KOPT-K1 (cell line): ENCODE measurements around the gene SLC6A18.

Experiments used
- H3K27ac ChIP-seq: fragments of 200-600 bp; sonication (generic); 2 replicates; pipeline ENCODE4 v1.5.1; 2016; ENCODE audit warnings: antibody characterized with exemption, mild to moderate bottlenecking, low read depth, low read length; ENCODE audit not compliant: poor library complexity, severe bottlenecking
- H3K36me3 ChIP-seq: fragments of 200-600 bp; sonication (generic); 2 replicates; pipeline ENCODE4 v1.5.1; 2017; ENCODE audit warnings: antibody characterized with exemption, mild to moderate bottlenecking, low read length, moderate library complexity; ENCODE audit not compliant: insufficient read depth
- H3K9me3 ChIP-seq: fragments of 200-600 bp; sonication (generic); 2 replicates; pipeline ENCODE4 v1.5.1; 2017; ENCODE audit warnings: antibody characterized with exemption, low read length, mild to moderate bottlenecking; ENCODE audit not compliant: insufficient read depth, poor library complexity, severe bottlenecking

SLC6A18 gene

GRCh38 chr5:1214936-1215220 lies 10.3 kb upstream of the SLC6A18 start:
- Histone ChIP-seq H3K36me3 (no peaks in the 10 kb centered on the region), H3K9me3 (peaks cover 6% of the 10 kb centered on the region), H3K27ac (no peak overlapping the region)

- Histone ChIP-seq H3K36me3 (no peaks in the 10 kb centered on the region), H3K27ac (no peak overlapping the region), H3K9me3 (peaks cover 6% of the 10 kb centered on the region)
Observed at GRCh38 chr5:1215320-1216096, 9.7 kb upstream of the SLC6A18 start.

- Histone ChIP-seq H3K36me3 (no peaks in the 10 kb centered on the region), H3K27ac (no peak overlapping the region), H3K9me3 (peaks cover 6% of the 10 kb centered on the region)
Observed at GRCh38 chr5:1216211-1216917, 8.8 kb upstream of the SLC6A18 start.

GRCh38 chr5:1216918-1217295 lies 8.3 kb upstream of the SLC6A18 start:
- Histone ChIP-seq H3K36me3 (no peaks in the 10 kb centered on the region), H3K9me3 (peaks cover 6% of the 10 kb centered on the region), H3K27ac (no peak overlapping the region)

GRCh38 chr5:1217596-1218206 lies 7.5 kb upstream of the SLC6A18 start:
- peaks cover 6% of the 10 kb centered on the region for H3K9me3 ChIP-seq
- no peaks in the 10 kb centered on the region for H3K36me3 ChIP-seq
- peak overlapping the region; percentile 39 for H3K27ac ChIP-seq

- H3K9me3 ChIP-seq, result peaks cover 6% of the 10 kb centered on the region
- H3K36me3 ChIP-seq, result no peaks in the 10 kb centered on the region
- H3K27ac ChIP-seq, result peak overlapping the region; percentile 39
Observed at GRCh38 chr5:1218351-1219080, 6.7 kb upstream of the SLC6A18 start.

GRCh38 chr5:1219098-1219767 lies 5.9 kb upstream of the SLC6A18 start:
- peaks cover 6% of the 10 kb centered on the region for H3K9me3 ChIP-seq
- H3K36me3 ChIP-seq, result no peaks in the 10 kb centered on the region
- no peak overlapping the region for H3K27ac ChIP-seq

- peaks cover 6% of the 10 kb centered on the region for H3K9me3 ChIP-seq
Observed at GRCh38 chr5:1219768-1220100, 5.4 kb upstream of the SLC6A18 start.

GRCh38 chr5:1220351-1220750 lies 4.8 kb upstream of the SLC6A18 start:
- Histone ChIP-seq H3K36me3 (no peaks in the 10 kb centered on the region), H3K27ac (no peak overlapping the region), H3K9me3 (peaks cover 6% of the 10 kb centered on the region)

More at GRCh38 chr5:1219768-1220100, 5.4 kb upstream of the SLC6A18 start:
- no peaks in the 10 kb centered on the region for H3K36me3 ChIP-seq
- no peak overlapping the region for H3K27ac ChIP-seq

- H3K9me3 ChIP-seq, result peaks cover 2% of the 10 kb centered on the region
- H3K36me3 ChIP-seq, result no peaks in the 10 kb centered on the region
- H3K27ac ChIP-seq, result no peak overlapping the region
Observed at GRCh38 chr5:1220831-1221230, 4.3 kb upstream of the SLC6A18 start.

- Histone ChIP-seq H3K36me3 (no peaks in the 10 kb centered on the region), H3K27ac (no peak overlapping the region)
Observed at GRCh38 chr5:1221721-1222120, 3.5 kb upstream of the SLC6A18 start.

GRCh38 chr5:1222147-1222546 lies 3.0 kb upstream of the SLC6A18 start:
- H3K9me3 ChIP-seq, result no peaks in the 10 kb centered on the region
- H3K27ac ChIP-seq, result no peak overlapping the region
- H3K36me3 ChIP-seq, result no peaks in the 10 kb centered on the region

More at GRCh38 chr5:1221721-1222120, 3.5 kb upstream of the SLC6A18 start:
- no peaks in the 10 kb centered on the region for H3K9me3 ChIP-seq

- Histone ChIP-seq H3K36me3 (no peaks in the 10 kb centered on the region), H3K27ac (no peak overlapping the region), H3K9me3 (no peaks in the 10 kb centered on the region)
Observed at GRCh38 chr5:1222621-1223277, 2.4 kb upstream of the SLC6A18 start.

- H3K27ac ChIP-seq, result no peak overlapping the region
- H3K36me3 ChIP-seq, result no peaks in the 10 kb centered on the region
- no peaks in the 10 kb centered on the region for H3K9me3 ChIP-seq
Observed at GRCh38 chr5:1223278-1223670, 1.9 kb upstream of the SLC6A18 start.
